Hippocampal formation (tissue), 2 donors: ENCODE measurements around the gene AMZ1.
"Not testable (repeated sequence)": the region's sequence is repeated elsewhere in the genome, so short reads cannot be mapped to it uniquely, and the experiment has no call there.

Source experiments
- DNase-seq, 2 donors: peaks; one replicate each; lab custom pipeline; 2025; lab: John Stamatoyannopoulos, UW

The AMZ1 gene

GRCh38 chr7:2668401-2668800 is 19.6 kb upstream of the AMZ1 start:
- DNase-seq: no peak

GRCh38 chr7:2670171-2670570 is 17.8 kb upstream of the AMZ1 start:
- DNase-seq: no peak

GRCh38 chr7:2670720-2671391 is 17.1 kb upstream of the AMZ1 start:
- peak in 1 of 2 donors; percentile 42 for DNase-seq

GRCh38 chr7:2673214-2673613 is 14.8 kb upstream of the AMZ1 start:
- DNase-seq: not testable (repeated sequence)

- no peak for DNase-seq
Observed at GRCh38 chr7:2673934-2674333, 14.1 kb upstream of the AMZ1 start.

GRCh38 chr7:2675256-2675764 is 12.7 kb upstream of the AMZ1 start:
- DNase-seq: no peak

GRCh38 chr7:2676576-2676975 is 11.4 kb upstream of the AMZ1 start:
- not testable (repeated sequence) for DNase-seq

GRCh38 chr7:2678454-2678853 is 9.5 kb upstream of the AMZ1 start:
- not testable (repeated sequence) for DNase-seq

GRCh38 chr7:2679135-2680127 is 8.6 kb upstream of the AMZ1 start:
- DNase-seq: not testable (repeated sequence)

- DNase-seq: no peak
Observed at GRCh38 chr7:2680256-2680655, 7.7 kb upstream of the AMZ1 start.

- DNase-seq: peak; percentile 66 to 81
Observed at GRCh38 chr7:2680792-2681490, 7.1 kb upstream of the AMZ1 start.

- peak; percentile 91 to 97 for DNase-seq
Observed at GRCh38 chr7:2681929-2682799, 5.8 kb upstream of the AMZ1 start.

GRCh38 chr7:2684501-2684900 is 3.5 kb upstream of the AMZ1 start:
- no peak for DNase-seq

GRCh38 chr7:2686101-2686500 is 1.9 kb upstream of the AMZ1 start:
- DNase-seq: no peak

GRCh38 chr7:2687338-2687869 is 598 bp upstream of the AMZ1 start:
- no peak for DNase-seq

- DNase-seq: peak; percentile 47 to 55
Observed at GRCh38 chr7:2688409-2689342, 674 bp downstream of the AMZ1 start.

- DNase-seq: no peak
Observed at GRCh38 chr7:2689343-2689847, 1.4 kb downstream of the AMZ1 start.

GRCh38 chr7:2689951-2690705 is 2.1 kb downstream of the AMZ1 start:
- DNase-seq: no peak
